Stimulated activated CD8-positive, alpha-beta memory T cell treated with anti-CD3 and anti-CD28 coated beads, Interleukin-12 subunit alpha, Interleukin-12 subunit beta, amount 100 ng/mL, for 24 hours (primary cell): Measurements from ENCODE around the gene IRF2BP2.
"Not testable (repeated sequence)": the region's sequence is repeated elsewhere in the genome, so short reads cannot be mapped to it uniquely, and the experiment has no call there.

Source experiments
- DNase-seq: peaks from one replicate; pipeline ENCODE4 v3.0.0-alpha.2; 2020; ENCODE audit errors: extremely low read depth

IRF2BP2 gene

GRCh38 chr1:234601301-234602017 lies 8.5 kb downstream of the IRF2BP2 start:
- no peak for DNase-seq

GRCh38 chr1:234600418-234601281 lies 9.3 kb downstream of the IRF2BP2 start:
- no peak for DNase-seq

- no peak for DNase-seq
Measured at GRCh38 chr1:234599617-234600417, 10.2 kb downstream of the IRF2BP2 start.

GRCh38 chr1:234598974-234599616 lies 10.9 kb downstream of the IRF2BP2 start:
- no peak for DNase-seq

GRCh38 chr1:234597894-234598293 lies 12.1 kb downstream of the IRF2BP2 start:
- no peak for DNase-seq

GRCh38 chr1:234595899-234596298 lies 14.1 kb downstream of the IRF2BP2 start:
- DNase-seq: no peak

- not testable (repeated sequence) for DNase-seq
Measured at GRCh38 chr1:234594575-234594974, 15.4 kb downstream of the IRF2BP2 start.

GRCh38 chr1:234593771-234594504 lies 16.0 kb downstream of the IRF2BP2 start:
- no peak for DNase-seq

- DNase-seq: no peak
Measured at GRCh38 chr1:234593109-234593508, 16.9 kb downstream of the IRF2BP2 start.

GRCh38 chr1:234592240-234592639 lies 17.7 kb downstream of the IRF2BP2 start:
- no peak for DNase-seq

- DNase-seq: no peak
Measured at GRCh38 chr1:234591131-234591530, 18.8 kb downstream of the IRF2BP2 start.

- DNase-seq: no peak
Measured at GRCh38 chr1:234589854-234590620, 19.9 kb downstream of the IRF2BP2 start.

GRCh38 chr1:234589064-234589800 lies 20.7 kb downstream of the IRF2BP2 start:
- DNase-seq: no peak

- DNase-seq: no peak
Measured at GRCh38 chr1:234588386-234588785, 21.6 kb downstream of the IRF2BP2 start.

- no peak for DNase-seq
Measured at GRCh38 chr1:234586892-234587485, 23.0 kb downstream of the IRF2BP2 start.

- DNase-seq: no peak
Measured at GRCh38 chr1:234586304-234586703, 23.7 kb downstream of the IRF2BP2 start.

GRCh38 chr1:234585330-234586055 lies 24.5 kb downstream of the IRF2BP2 start:
- DNase-seq: no peak

GRCh38 chr1:234584926-234585325 lies 25.1 kb downstream of the IRF2BP2 start:
- no peak for DNase-seq
